CD4-positive, alpha-beta T cell treated with Interleukin-4 for 1 hour (primary cell): ENCODE measurements around the gene DNAI4.
A peak's percentile ranks its signal among the peaks of the same experiment; 100 is the strongest.
"Not testable (repeated sequence)": the region's sequence is repeated elsewhere in the genome, so short reads cannot be mapped to it uniquely, and the experiment has no call there.

Experiments
- DNase-seq, 2 donors: peaks; one replicate each; pipeline ENCODE4 v3.0.0-alpha.2; 2020 to 2022

DNAI4 gene

DNA sequence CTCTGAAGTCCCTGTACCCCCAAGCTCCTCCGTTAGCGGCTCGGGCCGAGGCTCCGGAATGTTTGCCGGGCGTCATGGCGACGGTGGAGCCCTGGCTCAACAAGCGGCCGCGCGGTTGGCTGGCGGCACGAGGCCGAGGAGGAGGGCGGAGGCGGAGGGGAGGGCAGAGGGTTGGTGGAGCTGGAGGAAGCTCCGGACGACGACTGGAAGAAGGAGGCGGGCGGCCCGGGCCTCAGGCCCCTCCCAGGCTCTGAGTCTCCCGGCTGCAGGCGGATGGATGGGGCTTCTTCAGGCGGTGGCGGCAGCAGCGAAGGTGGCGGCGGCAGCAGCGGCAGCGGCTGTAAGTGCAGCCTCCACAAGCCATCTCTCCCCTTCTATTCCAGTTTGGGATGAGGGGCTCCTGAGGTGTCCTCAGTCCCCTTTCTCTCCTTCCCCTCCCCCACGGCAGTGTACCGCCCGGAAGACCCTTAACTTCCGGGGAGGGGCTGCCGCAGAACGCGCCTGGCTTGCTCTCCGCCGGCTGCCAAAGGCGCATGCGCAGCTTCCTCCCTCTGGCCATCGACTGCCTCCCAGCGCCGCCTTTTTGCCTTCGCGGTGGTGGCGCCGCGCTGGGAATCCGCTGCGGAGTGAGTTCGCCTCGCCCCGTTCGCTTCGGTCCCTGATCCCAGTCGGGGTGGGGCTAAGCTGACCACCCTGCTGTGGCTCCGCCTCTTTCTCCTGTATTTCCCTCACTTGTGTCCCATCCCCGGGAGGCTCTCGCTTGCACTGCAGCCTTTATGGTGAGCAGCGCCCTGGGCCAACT, at the start of gene DNAI4, which contains the start of gene MIER1:
Gene DNAI4 (minus strand): TSS at position 101 of the 802 bp plus-strand sequence. CDS start 25 bp downstream, at position 76.
Gene MIER1 (plus strand): TSS at position 235 of the 802 bp plus-strand sequence. CDS start 39 bp downstream, at position 274.
- peak; percentile 98 for DNase-seq

- no peak for DNase-seq
Observed at GRCh38 chr1:66968574-66968973, 43.9 kb upstream of the DNAI4 start.

- not testable (repeated sequence) for DNase-seq
Observed at GRCh38 chr1:66966188-66966873, 41.7 kb upstream of the DNAI4 start.

GRCh38 chr1:66957938-66958337, 33.3 kb upstream of the DNAI4 start:
- no peak for DNase-seq

DNA sequence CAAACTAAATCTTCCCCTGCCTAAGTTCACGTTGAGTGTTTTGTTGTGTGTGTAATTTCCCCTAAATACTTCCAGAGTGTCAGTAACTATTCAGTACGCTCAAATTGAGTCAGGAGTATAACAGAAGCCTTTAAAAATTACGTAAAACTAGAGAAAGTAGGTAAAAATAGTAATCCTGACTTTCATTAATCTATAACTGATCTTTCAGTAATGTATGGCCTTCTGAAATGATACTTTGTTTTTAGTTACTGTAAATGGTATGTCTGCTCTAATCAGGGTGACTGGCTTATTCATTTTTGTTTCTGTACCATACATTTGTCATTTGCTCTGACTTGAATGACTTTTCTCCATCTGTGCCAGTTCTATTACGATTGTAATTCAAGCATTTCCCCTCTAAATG, 29.6 kb upstream of the DNAI4 start:
- DNase-seq = no peak

GRCh38 chr1:66951513-66951912, 26.9 kb upstream of the DNAI4 start:
- no peak for DNase-seq

- DNase-seq = no peak
Observed at GRCh38 chr1:66947267-66947666, 22.6 kb upstream of the DNAI4 start.

DNA sequence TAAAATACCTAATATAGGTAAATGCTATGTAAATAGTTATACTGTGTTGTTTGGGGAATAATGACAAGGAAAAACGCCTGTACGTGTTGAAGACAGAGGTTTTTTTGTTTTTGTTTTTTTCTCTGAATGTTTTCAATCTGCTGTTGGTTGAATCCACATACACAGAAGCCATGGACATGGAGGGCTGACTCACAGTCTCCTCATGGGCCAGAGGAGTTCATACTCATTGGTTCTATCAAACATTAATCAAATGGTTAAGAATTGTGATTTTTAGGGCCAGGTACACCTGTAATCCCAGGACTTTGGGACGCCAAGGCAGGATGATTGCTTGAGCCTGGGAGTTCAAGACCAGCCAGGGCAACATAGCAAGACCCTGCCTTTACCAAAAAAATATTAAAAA, 20.7 kb upstream of the DNAI4 start:
- no peak for DNase-seq

DNA sequence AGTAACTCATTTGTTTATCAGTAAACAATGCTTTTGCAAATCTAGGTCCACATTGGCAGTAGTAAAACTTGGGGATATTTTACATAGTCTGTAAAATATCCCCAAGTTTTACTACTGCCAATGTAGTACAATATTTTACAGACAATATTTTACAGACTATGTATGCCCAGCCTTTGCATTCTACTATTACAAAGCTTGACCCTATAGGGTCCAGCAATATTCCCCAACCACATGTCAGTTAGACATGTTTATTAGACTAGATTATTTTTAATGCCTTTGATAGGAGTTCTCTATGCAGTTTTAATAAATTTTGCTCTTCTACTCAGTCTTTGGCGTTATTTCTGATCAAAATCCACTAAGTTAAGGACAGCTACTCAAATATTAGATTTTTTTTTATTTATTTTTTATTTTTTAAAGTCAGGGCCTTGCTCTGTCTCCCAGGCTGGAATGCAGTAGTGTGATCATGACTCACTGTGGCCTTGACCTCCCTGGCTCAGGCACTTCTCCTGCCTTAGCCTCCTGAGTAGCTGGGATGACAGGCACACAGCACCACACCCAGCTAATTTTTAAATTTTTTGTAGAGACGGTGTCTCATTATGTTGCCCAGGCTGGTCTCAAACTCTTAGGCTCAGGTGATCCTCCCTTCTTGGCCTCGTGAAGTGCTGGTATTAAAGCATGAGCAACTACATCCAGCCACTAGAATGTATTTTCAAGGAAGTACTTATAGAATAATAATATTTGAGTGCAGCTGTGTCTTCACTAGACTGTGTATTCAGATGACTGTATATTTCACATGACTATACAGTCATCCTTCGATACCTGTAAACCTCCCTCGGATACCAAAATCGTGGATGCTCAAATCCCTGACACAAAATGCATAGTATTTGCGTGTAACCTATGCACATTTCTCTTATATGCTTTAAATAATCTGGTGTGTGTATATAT, 19.9 kb upstream of the DNAI4 start:
- DNase-seq = no peak

GRCh38 chr1:66943361-66943969, 18.8 kb upstream of the DNAI4 start:
- DNase-seq = no peak

- DNase-seq = no peak
Observed at GRCh38 chr1:66940981-66941380, 16.3 kb upstream of the DNAI4 start.

- no peak for DNase-seq
Observed at GRCh38 chr1:66938613-66939012, 14.0 kb upstream of the DNAI4 start.

- DNase-seq = no peak
Observed at GRCh38 chr1:66937529-66938234, 13.0 kb upstream of the DNAI4 start.

DNA sequence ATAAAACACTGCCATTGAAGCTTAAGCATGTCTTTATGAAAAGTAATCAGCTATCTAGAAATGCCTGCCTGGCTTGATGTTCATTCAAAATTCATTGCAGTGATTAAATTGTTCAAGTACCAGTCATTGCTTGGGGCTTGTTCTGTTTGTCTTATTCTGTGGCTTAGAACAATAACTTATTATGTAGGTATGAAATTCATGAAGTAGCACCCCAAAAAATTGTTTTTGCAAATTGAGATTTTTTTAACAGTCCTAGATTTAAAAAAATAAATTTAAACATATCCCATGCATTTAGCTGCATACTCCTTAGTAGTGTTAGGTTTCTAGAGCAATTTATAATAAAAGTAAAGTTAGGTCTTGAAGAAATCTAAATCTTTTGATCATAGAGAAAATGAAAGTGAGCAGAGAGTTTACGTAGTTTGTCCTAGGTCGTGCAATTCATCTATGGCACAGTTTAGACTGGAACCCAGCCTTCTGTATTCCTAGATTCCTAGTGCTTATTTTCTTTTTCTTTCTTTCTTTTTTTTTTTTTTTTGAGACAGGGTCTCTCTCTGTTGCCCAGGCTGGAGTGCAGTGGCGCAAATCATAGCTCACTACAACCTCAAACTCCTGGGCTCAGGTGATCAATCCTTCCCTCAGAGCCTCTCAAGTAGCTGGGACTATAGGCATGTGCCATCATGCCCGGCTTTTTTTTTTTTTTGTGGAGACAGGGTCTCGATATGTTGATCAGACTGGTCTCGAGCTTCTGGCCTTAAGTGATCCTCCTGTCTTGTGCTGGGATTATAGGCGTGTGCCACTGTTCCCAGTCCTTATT, 9.4 kb upstream of the DNAI4 start:
- DNase-seq = peak in 1 of 2 donors; percentile 28

DNA sequence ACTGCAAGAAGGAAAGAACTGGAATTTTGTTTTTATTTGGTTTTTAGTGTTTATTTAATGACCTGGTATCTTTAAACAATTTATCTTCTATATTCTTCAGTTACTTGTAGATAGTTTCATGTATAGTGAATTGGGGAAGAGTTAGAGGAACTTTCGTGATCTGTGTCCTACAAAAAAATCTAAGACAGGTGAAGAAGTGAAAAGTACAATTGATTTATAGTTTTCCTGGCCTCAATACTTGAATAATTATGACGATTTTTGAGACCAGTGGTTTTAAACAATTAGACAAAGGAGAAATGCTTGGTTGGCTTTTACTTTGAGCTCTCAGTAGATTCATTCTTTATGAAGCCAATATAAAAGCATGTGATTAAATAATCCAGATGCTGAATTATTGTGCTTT, 7.6 kb upstream of the DNAI4 start:
- DNase-seq = no peak

GRCh38 chr1:66931590-66931989, 6.9 kb upstream of the DNAI4 start:
- peak in 1 of 2 donors; percentile 51 for DNase-seq

- no peak for DNase-seq
Observed at GRCh38 chr1:66930823-66931174, 6.1 kb upstream of the DNAI4 start.

GRCh38 chr1:66929999-66930822, 5.6 kb upstream of the DNAI4 start:
- peak; percentile 94 for DNase-seq

DNA sequence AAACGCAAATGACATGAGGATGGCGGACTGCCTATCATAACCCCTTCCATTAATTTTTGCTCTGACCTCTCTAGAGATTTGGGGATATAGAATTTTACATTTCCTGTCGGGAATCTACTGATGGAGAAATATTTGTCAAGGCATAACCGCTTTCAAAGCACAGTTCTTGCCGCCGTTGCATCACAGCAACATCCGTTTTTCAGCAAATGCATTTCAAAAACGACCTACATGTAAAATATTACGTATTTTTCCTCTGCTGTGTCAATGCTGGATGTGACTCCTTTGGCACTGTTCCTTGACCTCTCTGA, 5.0 kb upstream of the DNAI4 start:
- no peak for DNase-seq

GRCh38 chr1:66929146-66929688, 4.6 kb upstream of the DNAI4 start:
- DNase-seq = peak in 1 of 2 donors; percentile 25
